ENCODE measurements around the gene NOP53.

Gene NOP53

DNA sequence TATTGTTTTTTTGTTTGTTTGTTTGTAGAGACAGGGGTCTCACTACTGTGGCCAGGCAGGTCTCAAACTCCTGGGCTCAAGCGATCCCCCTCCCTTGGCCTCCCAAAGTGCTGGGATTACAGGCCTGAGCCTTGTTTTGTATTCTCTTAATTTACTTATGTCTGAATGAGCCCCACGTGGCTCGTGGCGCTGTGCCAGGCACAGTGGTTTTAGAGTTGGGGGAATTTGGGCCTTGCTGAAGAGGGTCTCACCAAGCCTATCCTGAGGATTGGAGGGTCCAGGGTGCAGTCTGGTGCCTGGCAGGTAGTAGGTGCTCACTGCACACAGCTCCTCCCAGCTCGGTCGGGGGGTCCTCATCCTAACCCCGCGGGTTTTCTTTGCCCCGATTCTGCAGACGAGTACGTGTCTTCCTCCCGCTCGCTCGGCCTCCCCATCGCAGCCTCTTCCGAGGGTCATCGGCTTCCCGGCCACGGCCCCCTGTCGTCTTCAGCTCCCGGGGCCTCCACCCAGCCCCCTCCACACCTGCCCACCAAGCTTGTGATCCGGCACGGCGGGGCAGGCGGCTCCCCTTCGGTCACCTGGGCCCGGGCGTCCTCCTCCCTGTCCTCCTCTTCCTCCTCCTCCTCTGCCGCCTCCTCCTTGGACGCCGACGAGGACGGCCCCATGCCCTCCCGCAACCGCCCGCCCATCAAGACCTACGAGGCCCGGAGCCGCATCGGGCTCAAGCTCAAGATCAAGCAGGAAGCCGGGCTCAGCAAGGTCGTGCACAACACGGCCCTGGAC, 44.2 kb upstream of the NOP53 start:
- TF ChIP-seq, protein P1, sequence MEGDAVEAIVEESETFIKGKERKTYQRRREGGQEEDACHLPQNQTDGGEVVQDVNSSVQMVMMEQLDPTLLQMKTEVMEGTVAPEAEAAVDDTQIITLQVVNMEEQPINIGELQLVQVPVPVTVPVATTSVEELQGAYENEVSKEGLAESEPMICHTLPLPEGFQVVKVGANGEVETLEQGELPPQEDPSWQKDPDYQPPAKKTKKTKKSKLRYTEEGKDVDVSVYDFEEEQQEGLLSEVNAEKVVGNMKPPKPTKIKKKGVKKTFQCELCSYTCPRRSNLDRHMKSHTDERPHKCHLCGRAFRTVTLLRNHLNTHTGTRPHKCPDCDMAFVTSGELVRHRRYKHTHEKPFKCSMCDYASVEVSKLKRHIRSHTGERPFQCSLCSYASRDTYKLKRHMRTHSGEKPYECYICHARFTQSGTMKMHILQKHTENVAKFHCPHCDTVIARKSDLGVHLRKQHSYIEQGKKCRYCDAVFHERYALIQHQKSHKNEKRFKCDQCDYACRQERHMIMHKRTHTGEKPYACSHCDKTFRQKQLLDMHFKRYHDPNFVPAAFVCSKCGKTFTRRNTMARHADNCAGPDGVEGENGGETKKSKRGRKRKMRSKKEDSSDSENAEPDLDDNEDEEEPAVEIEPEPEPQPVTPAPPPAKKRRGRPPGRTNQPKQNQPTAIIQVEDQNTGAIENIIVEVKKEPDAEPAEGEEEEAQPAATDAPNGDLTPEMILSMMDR (IDR thresholded peaks at IDR 0.05; ENCODE audit: borderline replicate concordance, control extremely low read depth, extremely low read depth, insufficient read depth, missing control alignments): no peak
- in situ Hi-C loops (cut with MboI; ENCODE audit: low sequenced_read_pairs, unreplicated experiment): loop anchor here (5.0 to 10.0 kb wide), 2 partner anchors 264 to 406 kb away; no protein-coding TSS in a partner anchor
- DNase-seq (ENCODE audit: low spot score): no peak

DNA sequence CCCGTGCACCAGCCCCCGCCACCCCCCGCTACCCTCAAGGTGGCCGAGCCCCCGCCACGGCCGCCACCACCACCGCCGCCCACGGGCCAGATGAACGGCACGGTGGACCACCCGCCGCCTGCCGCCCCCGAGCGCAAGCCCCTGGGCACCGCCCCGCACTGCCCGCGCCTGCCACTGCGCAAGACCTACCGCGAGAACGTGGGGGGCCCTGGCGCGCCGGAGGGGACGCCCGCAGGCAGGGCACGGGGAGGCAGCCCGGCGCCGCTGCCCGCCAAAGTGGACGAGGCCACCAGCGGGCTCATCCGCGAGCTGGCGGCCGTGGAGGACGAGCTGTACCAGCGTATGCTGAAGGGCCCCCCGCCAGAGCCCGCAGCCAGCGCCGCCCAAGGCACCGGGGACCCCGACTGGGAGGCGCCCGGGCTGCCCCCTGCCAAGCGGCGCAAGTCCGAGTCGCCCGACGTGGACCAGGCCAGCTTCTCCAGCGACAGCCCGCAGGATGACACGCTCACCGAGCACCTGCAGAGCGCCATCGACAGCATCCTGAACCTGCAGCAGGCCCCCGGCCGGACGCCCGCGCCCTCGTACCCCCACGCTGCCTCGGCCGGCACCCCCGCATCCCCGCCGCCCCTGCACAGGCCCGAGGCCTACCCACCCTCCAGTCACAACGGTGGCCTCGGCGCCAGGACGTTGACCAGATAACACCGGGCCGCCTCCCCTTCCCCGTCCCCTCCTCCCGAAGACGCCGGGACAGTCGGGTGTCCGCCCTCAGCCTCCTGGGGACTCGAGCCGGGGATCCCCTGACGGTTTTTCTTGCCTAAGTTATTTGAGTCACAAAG, 43.4 kb upstream of the NOP53 start:
- DNase-seq (ENCODE audit: low spot score): no peak
- in situ Hi-C loops (cut with MboI; ENCODE audit: low sequenced_read_pairs, unreplicated experiment): loop anchor here (5.0 to 10.0 kb wide), 2 partner anchors 265 to 407 kb away; no protein-coding TSS in a partner anchor
- TF ChIP-seq, protein P1 (IDR thresholded peaks at IDR 0.05; ENCODE audit: borderline replicate concordance, control extremely low read depth, extremely low read depth, insufficient read depth, missing control alignments): no peak

DNA sequence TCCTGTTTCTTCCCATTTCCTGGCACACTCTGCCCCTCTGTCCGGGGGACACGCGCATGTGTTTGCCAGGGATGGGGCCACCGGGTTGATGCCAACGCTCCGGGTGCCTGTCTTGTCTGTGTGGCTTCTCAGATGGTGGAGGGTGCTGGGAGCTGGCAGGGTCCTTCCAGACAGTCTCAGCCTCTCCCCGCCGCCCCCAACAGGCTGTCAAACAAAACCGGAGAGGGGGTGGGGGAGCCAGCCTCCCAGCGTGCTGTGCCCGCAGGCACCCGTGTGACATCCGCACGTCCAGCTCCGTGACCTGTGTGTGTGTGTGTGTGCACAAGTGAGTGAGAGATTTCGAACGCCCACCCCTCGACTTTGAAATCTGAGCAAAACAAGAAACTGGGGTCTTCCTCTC, 42.7 kb upstream of the NOP53 start:
- DNase-seq (ENCODE audit: low spot score): no peak
- TF ChIP-seq, protein P1 (IDR thresholded peaks at IDR 0.05; ENCODE audit: borderline replicate concordance, control extremely low read depth, extremely low read depth, insufficient read depth, missing control alignments): no peak
- in situ Hi-C loops (cut with MboI; ENCODE audit: low sequenced_read_pairs, unreplicated experiment): loop anchor here (5.0 to 10.0 kb wide), 2 partner anchors 265 to 408 kb away; no protein-coding TSS in a partner anchor

DNA sequence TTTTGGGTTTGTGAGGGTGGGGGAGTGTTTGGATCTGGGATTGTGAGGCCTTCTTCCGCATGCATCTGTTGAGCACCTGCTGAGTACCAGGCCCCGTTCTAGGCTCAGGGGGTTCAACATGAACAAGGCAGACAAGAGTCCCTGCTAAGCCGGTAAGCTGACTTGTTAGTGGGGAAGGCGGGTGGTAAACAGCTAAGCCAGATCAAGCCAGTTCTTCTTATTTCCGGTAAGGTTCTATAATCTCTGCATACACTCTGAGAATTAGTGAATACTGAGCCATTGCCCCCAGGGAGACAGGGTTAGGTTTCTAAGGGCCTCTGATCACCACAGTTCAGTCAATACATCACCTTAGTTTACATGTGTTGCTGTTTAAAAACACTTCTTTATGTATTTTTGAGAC, 42.0 kb upstream of the NOP53 start:
- in situ Hi-C loops (cut with MboI; ENCODE audit: low sequenced_read_pairs, unreplicated experiment): loop anchor here (5.0 to 10.0 kb wide), 2 partner anchors 266 to 408 kb away; no protein-coding TSS in a partner anchor
- TF ChIP-seq, protein P1 (IDR thresholded peaks at IDR 0.05; ENCODE audit: borderline replicate concordance, control extremely low read depth, extremely low read depth, insufficient read depth, missing control alignments): no peak
- DNase-seq (ENCODE audit: low spot score): no peak

DNA sequence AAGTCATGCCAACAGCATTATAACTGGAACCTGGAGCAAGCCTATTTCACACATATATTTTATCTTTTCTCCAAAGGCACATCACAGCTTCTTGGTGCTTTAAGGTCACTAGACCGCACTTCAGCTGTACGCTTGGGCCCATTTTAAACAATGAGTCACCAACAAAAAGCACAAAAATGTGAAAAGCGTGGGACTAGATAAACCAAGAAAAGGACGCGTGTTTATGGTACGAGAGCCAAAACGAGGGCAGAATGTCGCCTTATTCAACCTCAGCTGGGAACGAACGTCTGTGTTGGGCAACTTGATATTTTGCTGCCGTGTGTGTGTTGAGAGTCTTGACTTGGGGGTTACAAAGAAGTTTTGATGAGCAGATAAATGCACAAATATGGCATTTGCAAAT, 41.3 kb upstream of the NOP53 start:
- in situ Hi-C loops (cut with MboI; ENCODE audit: low sequenced_read_pairs, unreplicated experiment): loop anchor here (5.0 to 10.0 kb wide), 2 partner anchors 267 to 409 kb away; no protein-coding TSS in a partner anchor

DNA sequence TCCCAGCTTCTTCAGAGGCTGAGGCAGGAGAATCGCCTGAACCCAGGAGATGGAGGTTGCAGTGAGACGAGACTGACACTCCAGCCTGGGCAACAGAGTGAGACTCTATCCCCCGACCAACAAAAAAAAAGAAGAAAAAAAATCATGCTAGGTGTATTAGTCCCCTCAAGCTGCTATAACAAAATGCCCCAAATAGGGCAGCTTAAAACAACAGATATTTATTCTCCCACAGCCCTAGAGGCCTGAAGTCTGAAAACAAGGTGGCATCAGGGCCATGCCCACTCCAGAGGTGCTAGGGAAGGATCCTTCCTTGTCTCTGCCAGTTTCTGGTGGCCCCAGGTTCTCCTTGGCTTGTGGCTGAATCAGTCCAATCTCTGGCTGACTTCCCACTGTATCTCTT, 40.7 kb upstream of the NOP53 start:
- in situ Hi-C loops (cut with MboI; ENCODE audit: low sequenced_read_pairs, unreplicated experiment): loop anchor here (5.0 to 10.0 kb wide), 2 partner anchors 267 to 410 kb away; no protein-coding TSS in a partner anchor
- no peak for DNase-seq (ENCODE audit: low spot score)
- TF ChIP-seq, protein P1 (IDR thresholded peaks at IDR 0.05; ENCODE audit: borderline replicate concordance, control extremely low read depth, extremely low read depth, insufficient read depth, missing control alignments): no peak

More for the DNA sequence above, 41.3 kb upstream of the NOP53 start:
- no peak for DNase-seq (ENCODE audit: low spot score)
- TF ChIP-seq, protein P1 (IDR thresholded peaks at IDR 0.05; ENCODE audit: borderline replicate concordance, control extremely low read depth, extremely low read depth, insufficient read depth, missing control alignments): no peak

Data from GM13976 (cell line).